IMR-90 (cell line): Measurements from ENCODE around the gene DRD2. TPM values are rescaled to one million over a fixed set of nuclear protein-coding genes. Genes with fewer than 3 reads are reported as not detected.

Experiments
- ATAC-seq: fragments of 200-7000 bp; cut with Tn5 transposase; 2 replicates; pipeline ENCODE4 v1.9.1; 2020; ENCODE audit warnings: low read depth, mild to moderate bottlenecking, moderate library complexity
- BruUV-seq: library from RNA; stranded (reverse); fragments of 400-500 nt; replicated peaks from 2 replicates; lab custom pipeline; 2021; lab: Mats Ljungman, UMichigan
- CTCF ChIA-PET: fragments of 300-600 bp; formaldehyde crosslinking; extraction: SDS; loops from one replicate; lab custom pipeline; 2021; ENCODE audit warnings: antibody characterized with exemption; lab: Yijun Ruan, JAX
- POLR2A ChIA-PET: fragments of 300-600 bp; sonication (Branson Sonifier 250); formaldehyde crosslinking; loops from one replicate; lab custom pipeline; 2022; ENCODE audit warnings: antibody characterized with exemption; ENCODE audit not compliant: unreplicated experiment; lab: Charles Lee
- DNase-seq: peaks from one replicate; pipeline ENCODE4 v3.0.0; 2013
- H2AFZ ChIP-seq: replicated peaks from 2 replicates; pipeline ENCODE3; 2013; ENCODE audit warnings: low read length, mild to moderate bottlenecking; ENCODE audit not compliant: poor library complexity
- H2AK5ac ChIP-seq: 2 replicates; pipeline ENCODE4 v1.6.1; 2013; ENCODE audit warnings: low read depth, low read length, inconsistent platforms
- H2AK9ac ChIP-seq: replicated peaks from 2 replicates; pipeline ENCODE3; 2013; ENCODE audit warnings: mild to moderate bottlenecking, low read depth, low read length, moderate library complexity; ENCODE audit not compliant: poor library complexity
- H2BK120ac ChIP-seq: 2 replicates; pipeline ENCODE4 v1.6.1; 2013; ENCODE audit warnings: low read depth, low read length, inconsistent platforms
- H2BK15ac ChIP-seq: 3 replicates; pipeline ENCODE4 v1.6.1; 2013; ENCODE audit warnings: low read depth, low read length, inconsistent platforms
- H2BK20ac ChIP-seq: 2 replicates; pipeline ENCODE4 v1.6.1; 2013; ENCODE audit warnings: low read depth, mild to moderate bottlenecking, inconsistent platforms, low read length, moderate library complexity
- H2BK5ac ChIP-seq: 2 replicates; pipeline ENCODE4 v1.6.1; 2013; ENCODE audit warnings: mild to moderate bottlenecking, low read depth, low read length, inconsistent platforms; ENCODE audit not compliant: poor library complexity, severe bottlenecking
- H3K14ac ChIP-seq: replicated peaks from 2 replicates; pipeline ENCODE4 v1.6.1; 2013; ENCODE audit warnings: low read depth, low read length, inconsistent platforms
- H3K18ac ChIP-seq: 2 replicates; pipeline ENCODE4 v1.6.1; 2013; ENCODE audit warnings: low read depth, low read length, control low read depth
- H3K23ac ChIP-seq: 2 replicates; pipeline ENCODE4 v1.6.1; 2013; ENCODE audit warnings: low read depth, low read length, inconsistent platforms
- H3K27ac ChIP-seq: 2 replicates; pipeline ENCODE4 v1.5.1; 2013; ENCODE audit warnings: mild to moderate bottlenecking, control low read depth, low read length; ENCODE audit not compliant: insufficient read depth
- H3K27me3 ChIP-seq: 2 replicates; pipeline ENCODE4 v1.6.1; 2013; ENCODE audit warnings: low read length; ENCODE audit not compliant: control insufficient read depth, insufficient read depth
- H3K36me3 ChIP-seq: 2 replicates; pipeline ENCODE4 v1.6.1; 2013; ENCODE audit warnings: low read length, mixed read lengths; ENCODE audit not compliant: control insufficient read depth, insufficient read depth
- H3K4ac ChIP-seq: 2 replicates; pipeline ENCODE4 v1.6.1; 2013; ENCODE audit warnings: low read depth, low read length, inconsistent platforms
- H3K4me1 ChIP-seq: 2 replicates; pipeline ENCODE4 v1.6.1; 2013; ENCODE audit warnings: low read length, mixed read lengths; ENCODE audit not compliant: control insufficient read depth, insufficient read depth
- H3K4me2 ChIP-seq: 2 replicates; pipeline ENCODE4 v1.6.1; 2013; ENCODE audit warnings: low read depth, mild to moderate bottlenecking, control low read depth, low read length, moderate library complexity
- H3K4me3 ChIP-seq: 2 replicates; pipeline ENCODE4 v1.5.1; 2013; ENCODE audit warnings: low read depth, mild to moderate bottlenecking, control low read depth, low read length, moderate library complexity; ENCODE audit not compliant: insufficient read depth
- H3K56ac ChIP-seq: 2 replicates; pipeline ENCODE4 v1.6.1; 2013; ENCODE audit warnings: low read length, inconsistent platforms; ENCODE audit not compliant: insufficient read depth; ENCODE audit errors: extremely low read depth
- H3K79me1 ChIP-seq, 2 experiments: 2 replicates each; pipeline ENCODE4 v1.6.1; 2013; ENCODE audit warnings: low read length in 2 of 2, inconsistent platforms in 1 of 2, low read depth in 1 of 2
- H3K9ac ChIP-seq: 2 replicates; pipeline ENCODE4 v1.6.1; 2013; ENCODE audit warnings: low read depth, low read length, control low read depth
- H3K9me1 ChIP-seq: 2 replicates; pipeline ENCODE4 v1.6.1; 2013; ENCODE audit warnings: low read length, inconsistent platforms; ENCODE audit not compliant: insufficient read depth
- H3K9me3 ChIP-seq: 2 replicates; pipeline ENCODE4 v1.6.1; 2013; ENCODE audit warnings: low read length; ENCODE audit not compliant: control insufficient read depth, insufficient read depth
- H4K20me1 ChIP-seq: 2 replicates; pipeline ENCODE4 v1.6.1; 2013; ENCODE audit warnings: low read length, inconsistent platforms; ENCODE audit not compliant: insufficient read depth
- H4K5ac ChIP-seq: 2 replicates; pipeline ENCODE4 v1.6.1; 2013; ENCODE audit warnings: mild to moderate bottlenecking, low read depth, low read length, control low read depth
- H4K8ac ChIP-seq, 2 experiments: 2 replicates each; pipeline ENCODE4 v1.6.1; 2013; ENCODE audit warnings: low read depth in 2 of 2, low read length in 2 of 2, control low read depth in 1 of 2, inconsistent platforms in 1 of 2
- H4K91ac ChIP-seq: 2 replicates; pipeline ENCODE4 v1.6.1; 2013; ENCODE audit warnings: low read depth, low read length, inconsistent platforms; ENCODE audit not compliant: insufficient read depth
- BHLHE40 ChIP-seq: fragments of 150-350 bp; IDR thresholded peaks from 2 replicates; pipeline ENCODE4 v1.6.1; 2016; ENCODE audit warnings: mild to moderate bottlenecking, low read depth, low read length
- MAFK ChIP-seq: IDR thresholded peaks from 2 replicates; pipeline ENCODE4 v1.6.1; 2012; ENCODE audit warnings: low read depth, low read length, improper control_type of control experiment
- MXI1 ChIP-seq: IDR thresholded peaks from 2 replicates; pipeline ENCODE4 v1.6.1; 2012; ENCODE audit warnings: low read depth, mild to moderate bottlenecking, low read length, moderate library complexity, borderline replicate concordance
- NFE2L2 ChIP-seq: fragments of 150-350 bp; IDR thresholded peaks from 2 replicates; pipeline ENCODE4 v1.6.1; 2016; ENCODE audit warnings: low read depth, mild to moderate bottlenecking, low read length
- RAD21 ChIP-seq: IDR thresholded peaks from 2 replicates; pipeline ENCODE4 v1.6.1; 2012; ENCODE audit warnings: low read length, improper control_type of control experiment
- RCOR1 ChIP-seq: IDR thresholded peaks from 2 replicates; pipeline ENCODE4 v1.6.1; 2012; ENCODE audit warnings: mild to moderate bottlenecking, low read length, improper control_type of control experiment; ENCODE audit not compliant: insufficient replicate concordance
- RFX5 ChIP-seq: IDR thresholded peaks from 2 replicates; pipeline ENCODE4 v1.8.0; 2012; ENCODE audit warnings: low read depth, mild to moderate bottlenecking, low read length, moderate library complexity
- SMC3 ChIP-seq: fragments of 150-350 bp; IDR thresholded peaks from 2 replicates; pipeline ENCODE4 v1.6.1; 2016; ENCODE audit warnings: low read depth, mild to moderate bottlenecking, antibody characterized with exemption, low read length, moderate library complexity
- USF2 ChIP-seq: fragments of 150-350 bp; IDR thresholded peaks from 2 replicates; pipeline ENCODE4 v1.6.1; 2017; ENCODE audit warnings: mild to moderate bottlenecking, antibody characterized with exemption, low read length, low read depth
- WGBS, 2 experiments: methylation state at CpG; one replicate each; pipeline versions ENCODE4 v1.1.5 to v1.1.7; 2013; ENCODE audit warnings: missing lambda C conversion rate in 2 of 2; ENCODE audit not compliant: insufficient read length in 1 of 2; ENCODE audit errors: extremely low coverage in 2 of 2; 5-methylcytosine and 5-hydroxymethylcytosine counted together
- dilution Hi-C: fragments of 300-500 bp; cut with HindIII; formaldehyde crosslinking; loops from one replicate; pipeline ENCODE4 v1.14.3; 2018; ENCODE audit warnings: low sequenced_read_pairs; ENCODE audit not compliant: unreplicated experiment
- in situ Hi-C: fragments of 300-500 bp; cut with MboI; formaldehyde crosslinking; loops from 3 replicates; pipeline ENCODE4 v1.14.3; 2019; ENCODE audit warnings: low sequenced_read_pairs, inconsistent platforms, mixed read lengths
- intact Hi-C: fragments of 100-400 bp; cut with micrococcal nuclease; formaldehyde crosslinking; loops from 2 replicates; pipeline ENCODE4 v1.10.0; 2022
- polyA plus RNA-seq, 3 experiments: library from polyadenylated mRNA; depleted of rRNA; stranded (reverse); fragments of >200 nt; gene quantifications; 2 replicates each; pipeline ENCODE4 v1.2.3, GENCODE V29; 2012; ENCODE audit warnings: low replicate concordance in 1 of 3
- total RNA-seq: library from RNA; depleted of rRNA; stranded (reverse); fragments of >200 nt; gene quantifications from 2 replicates; pipeline ENCODE4 v1.2.3, GENCODE V29; 2012
- TF ChIP-seq, protein P1 (sequence below): conservative IDR thresholded peaks from 2 replicates; pipeline ENCODE4 v1.5.1; 2012; ENCODE audit warnings: mild to moderate bottlenecking, low read depth, low read length, improper control_type of control experiment
- TF ChIP-seq, protein P2 (sequence below): fragments of 150-350 bp; IDR thresholded peaks from 2 replicates; pipeline ENCODE4 v1.6.1; 2016; ENCODE audit warnings: low read depth, mild to moderate bottlenecking, low read length, moderate library complexity, borderline replicate concordance

The DRD2 gene
- total and polyA plus RNA-seq, 2 of the 4 experiments (the other 2 are of a cell fraction): not detected

DNA sequence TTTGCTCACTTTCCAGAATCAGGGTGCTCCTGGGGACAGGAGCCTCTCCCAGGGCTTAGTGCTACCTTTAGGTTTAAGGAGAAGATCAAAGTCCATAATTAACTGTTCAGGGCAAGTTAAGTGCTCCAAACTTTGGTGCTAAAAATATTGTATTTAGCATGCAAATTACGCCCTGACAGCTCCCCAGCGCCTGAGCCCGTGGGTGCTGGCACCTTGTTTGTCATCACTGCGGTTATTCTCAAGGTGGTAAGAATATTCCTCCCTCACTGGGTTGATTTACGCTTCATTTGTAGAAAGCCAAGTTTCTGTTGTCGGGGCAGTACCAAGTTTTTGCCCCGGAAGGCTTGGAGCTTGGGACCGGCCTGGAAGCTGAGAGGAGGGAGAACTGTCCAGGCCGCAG lies 66.3 kb downstream of the DRD2 start:
- WGBS, 2 experiments: 20% methylated on average over 1 of the region's 9 CpGs; no CpG with 5 or more reads in 1 of the 2 experiments
- Histone ChIP-seq H2AFZ (no peak overlapping the region), H3K4me3 (no peak overlapping the region), H3K4me1 (no peaks in the 10 kb centered on the region), H3K79me1 (no peaks in the 10 kb centered on the region), H3K9me3 (no peaks in the 10 kb centered on the region), H4K8ac (no peak overlapping the region), H2BK15ac (no peak overlapping the region), H2AK9ac (no peak overlapping the region), H3K4me2 (no peak overlapping the region), H2BK120ac (no peak overlapping the region), H3K18ac (no peak overlapping the region), H3K23ac (no peak overlapping the region), H4K20me1 (no peaks in the 10 kb centered on the region), H3K14ac (no peak overlapping the region), H3K56ac (no peak overlapping the region), H2BK5ac (no peak overlapping the region), H3K9me1 (no peaks in the 10 kb centered on the region), H4K5ac (no peak overlapping the region), H3K27ac (no peak overlapping the region), H2BK20ac (no peak overlapping the region), H3K9ac (no peak overlapping the region), H3K36me3 (no peaks in the 10 kb centered on the region), H2AK5ac (no peak overlapping the region), H4K91ac (no peak overlapping the region), H3K27me3 (peaks cover 20% of the 10 kb centered on the region), H3K4ac (no peak overlapping the region)
- intact Hi-C loops (no loop called here), in situ Hi-C loops (no loop called here), dilution Hi-C loops (no loop called here)
- ChIA-PET CTCF (no interaction called here), POLR2A (no interaction called here)
- no peak for TF ChIP-seq SMC3
- TF ChIP-seq RCOR1: no peak
- no peak for TF ChIP-seq USF2
- TF ChIP-seq, protein P1, sequence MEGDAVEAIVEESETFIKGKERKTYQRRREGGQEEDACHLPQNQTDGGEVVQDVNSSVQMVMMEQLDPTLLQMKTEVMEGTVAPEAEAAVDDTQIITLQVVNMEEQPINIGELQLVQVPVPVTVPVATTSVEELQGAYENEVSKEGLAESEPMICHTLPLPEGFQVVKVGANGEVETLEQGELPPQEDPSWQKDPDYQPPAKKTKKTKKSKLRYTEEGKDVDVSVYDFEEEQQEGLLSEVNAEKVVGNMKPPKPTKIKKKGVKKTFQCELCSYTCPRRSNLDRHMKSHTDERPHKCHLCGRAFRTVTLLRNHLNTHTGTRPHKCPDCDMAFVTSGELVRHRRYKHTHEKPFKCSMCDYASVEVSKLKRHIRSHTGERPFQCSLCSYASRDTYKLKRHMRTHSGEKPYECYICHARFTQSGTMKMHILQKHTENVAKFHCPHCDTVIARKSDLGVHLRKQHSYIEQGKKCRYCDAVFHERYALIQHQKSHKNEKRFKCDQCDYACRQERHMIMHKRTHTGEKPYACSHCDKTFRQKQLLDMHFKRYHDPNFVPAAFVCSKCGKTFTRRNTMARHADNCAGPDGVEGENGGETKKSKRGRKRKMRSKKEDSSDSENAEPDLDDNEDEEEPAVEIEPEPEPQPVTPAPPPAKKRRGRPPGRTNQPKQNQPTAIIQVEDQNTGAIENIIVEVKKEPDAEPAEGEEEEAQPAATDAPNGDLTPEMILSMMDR: no peak
- TF ChIP-seq, protein P2, sequence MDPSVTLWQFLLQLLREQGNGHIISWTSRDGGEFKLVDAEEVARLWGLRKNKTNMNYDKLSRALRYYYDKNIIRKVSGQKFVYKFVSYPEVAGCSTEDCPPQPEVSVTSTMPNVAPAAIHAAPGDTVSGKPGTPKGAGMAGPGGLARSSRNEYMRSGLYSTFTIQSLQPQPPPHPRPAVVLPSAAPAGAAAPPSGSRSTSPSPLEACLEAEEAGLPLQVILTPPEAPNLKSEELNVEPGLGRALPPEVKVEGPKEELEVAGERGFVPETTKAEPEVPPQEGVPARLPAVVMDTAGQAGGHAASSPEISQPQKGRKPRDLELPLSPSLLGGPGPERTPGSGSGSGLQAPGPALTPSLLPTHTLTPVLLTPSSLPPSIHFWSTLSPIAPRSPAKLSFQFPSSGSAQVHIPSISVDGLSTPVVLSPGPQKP: no peak
- no peak for TF ChIP-seq NFE2L2
- TF ChIP-seq RFX5: no peak
- TF ChIP-seq MXI1: no peak
- TF ChIP-seq BHLHE40: no peak
- no peak for TF ChIP-seq RAD21
- TF ChIP-seq MAFK: no peak
- ATAC-seq (no peak), DNase-seq (no peak)
- BruUV-seq: no TSS peak
